Heart left ventricle (tissue), 13 donors: ENCODE measurements around the gene CEP63.
A peak's percentile ranks its signal among the peaks of the same experiment; 100 is the strongest.

Experiments used
- CTCF ChIP-seq, 12 donors: fragments of 200-600 bp; sonication (generic) in 4 of 12; IDR thresholded peaks; one replicate each; pipeline versions ENCODE4 v1.5.0 to v1.8.0; 2018 to 2022; ENCODE audit warnings: antibody characterized with exemption in 12 of 12, mild to moderate bottlenecking in 5 of 12
- POLR2A ChIP-seq, 2 donors: fragments of 450-650 bp; IDR thresholded peaks; one replicate each; pipeline ENCODE4 v1.6.1; 2017; ENCODE audit warnings: antibody characterized with exemption in 2 of 2, mild to moderate bottlenecking in 2 of 2, moderate library complexity in 2 of 2
- donor health status: ischemic (EF 13 %, LVEDD 7.1; RV severe dilation, severe dysfunction).
- donor health status: DM: no; HTN: yes; CAD: no.
- donor health status: DM: no; HTN: no; CAD: no.
- donor health status: ischemic (EF 25% LVEDD 6.9; RV normal size, moderate dysfunction).
- donor health status: ischemic (EF 25% LVEDD 5.7; RV mildly dilated, moderate dysfunction).
- donor health status: ischemic (EF 35%, LVEDD 5.7; RV mildly dilated, moderate dysfunction).
- donor health status: nonischemic (EF 11% LVEDD 7.7; RV severe dilation, severe dysfunction).
- donor health status: DM: yes; HTN: yes; CAD: no.
- donor health status: PGD.
- donor health status: ischemic (EF 29% LVEDD 5.4; RV normal size, mild dysfunction).
- donor health status: nonischemic (EF 23%, LVEDD 6.1; RV moderate dilation, normal function).

GRCh38 chr3:134449277-134449676, 36.6 kb upstream of the CEP63 start:
- TF ChIP-seq POLR2A (IDR thresholded peaks at IDR 0.05), result no peak
- TF ChIP-seq CTCF (IDR thresholded peaks at IDR 0.05), result peak in 9 of 12 donors; percentile 19 to 53 (median 41)
